Natural killer cell treated with Interleukin-12 subunit alpha and Interleukin-12 subunit beta and Interleukin-15 and Interleukin-18, amount 100 ng/mL, for 72 hours (primary cell): ENCODE measurements around the gene LIMA1. TPM values are rescaled to one million over a fixed set of nuclear protein-coding genes. Genes with fewer than 3 reads are reported as not detected.

ENCODE experiments used
- ATAC-seq, 2 donors: fragments of 150-1000 bp; cut with Tn5 transposase in 1 of 2; sonication (Bioruptor Pico), chemical (Tn5 transposase) in 1 of 2; 2 replicates each; pipeline ENCODE4 v1.10.0; 2021
- DNase-seq: peaks from one replicate; pipeline ENCODE4 v3.0.0; 2022; ENCODE audit warnings: low spot score
- H3K27ac Mint-ChIP-seq, 2 donors: 1 replicate in 1 of 2; 2 replicates in 1 of 2; pipeline ENCODE4 v1.8.0; 2022; ENCODE audit warnings: mixed read lengths in 2 of 2, mild to moderate bottlenecking in 1 of 2, moderate library complexity in 1 of 2
- H3K27me3 Mint-ChIP-seq, 2 donors: 1 replicate in 1 of 2; 2 replicates in 1 of 2; pipeline ENCODE4 v1.8.0; 2022; ENCODE audit warnings: mixed read lengths in 2 of 2
- H3K36me3 Mint-ChIP-seq: one replicate; pipeline ENCODE4 v1.8.0; 2022; ENCODE audit warnings: mixed read lengths
- H3K4me1 Mint-ChIP-seq, 2 donors: 1 replicate in 1 of 2; 2 replicates in 1 of 2; pipeline ENCODE4 v1.8.0; 2022; ENCODE audit warnings: low read depth in 2 of 2, mixed read lengths in 2 of 2, mild to moderate bottlenecking in 1 of 2
- H3K4me3 Mint-ChIP-seq: one replicate; pipeline ENCODE4 v1.8.0; 2022; ENCODE audit warnings: mixed read lengths
- H3K9me3 Mint-ChIP-seq: 2 replicates; pipeline ENCODE4 v1.8.0; 2022; ENCODE audit warnings: mixed read lengths
- total RNA-seq, 2 donors: library from RNA; stranded (reverse); gene quantifications; one replicate each; pipeline ENCODE4 v1.2.3, GENCODE V29; 2022

Gene LIMA1
- total RNA-seq, 2 donors from 2014 or later, result 15.3 to 41.3 TPM

DNA sequence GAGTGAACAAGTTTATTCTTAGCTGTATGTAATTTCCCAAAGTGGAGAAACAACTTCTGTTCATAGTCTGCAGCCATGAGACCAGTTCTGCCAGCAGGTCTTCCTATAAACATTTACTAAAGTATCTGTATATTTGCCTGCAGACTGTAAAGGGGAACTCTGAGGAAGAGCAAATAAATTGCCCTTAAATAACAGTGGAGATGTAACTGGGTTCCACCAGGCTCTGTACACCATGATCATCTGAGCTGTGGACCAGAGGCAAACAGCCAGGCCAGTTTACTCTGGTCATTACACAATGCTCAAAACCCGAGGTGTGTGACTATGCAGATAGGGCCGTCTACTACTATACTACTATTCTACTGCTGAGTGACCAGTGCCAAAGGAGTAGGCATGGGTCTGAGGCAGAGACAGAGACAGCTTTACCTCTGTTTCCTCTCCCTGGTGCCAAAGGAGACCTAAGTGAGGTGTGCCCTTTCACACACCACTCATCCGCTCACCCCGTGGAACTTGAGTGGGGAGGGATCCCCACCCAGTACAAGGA, 95.0 kb downstream of the LIMA1 start:
- ATAC-seq, result peak in 1 of 2 donors; percentile 4
- Mint-ChIP-seq H3K9me3 (no peaks in the 10 kb centered on the region), H3K27me3 (no peaks in the 10 kb centered on the region), H3K4me1 (peaks cover 3 to 23% of the 10 kb centered on the region in 2 donors), H3K4me3 (peak overlapping the region; percentile 10), H3K36me3 (peaks cover 11% of the 10 kb centered on the region), H3K27ac (peak overlapping the region; percentile 78)
- no peak for DNase-seq

- H3K4me3 Mint-ChIP-seq, result peak overlapping the region; percentile 44
- H3K9me3 Mint-ChIP-seq, result no peaks in the 10 kb centered on the region
- no peak for DNase-seq
- H3K36me3 Mint-ChIP-seq, result peaks cover 5% of the 10 kb centered on the region
- H3K4me1 Mint-ChIP-seq, result peaks cover 3 to 23% of the 10 kb centered on the region in 2 donors
- H3K27ac Mint-ChIP-seq, result peak overlapping the region; percentile 78
- H3K27me3 Mint-ChIP-seq, result no peaks in the 10 kb centered on the region
- peak in 1 of 2 donors; percentile 77 for ATAC-seq
Measured at GRCh38 chr12:50187084-50187900, 96.0 kb downstream of the LIMA1 start.

DNA sequence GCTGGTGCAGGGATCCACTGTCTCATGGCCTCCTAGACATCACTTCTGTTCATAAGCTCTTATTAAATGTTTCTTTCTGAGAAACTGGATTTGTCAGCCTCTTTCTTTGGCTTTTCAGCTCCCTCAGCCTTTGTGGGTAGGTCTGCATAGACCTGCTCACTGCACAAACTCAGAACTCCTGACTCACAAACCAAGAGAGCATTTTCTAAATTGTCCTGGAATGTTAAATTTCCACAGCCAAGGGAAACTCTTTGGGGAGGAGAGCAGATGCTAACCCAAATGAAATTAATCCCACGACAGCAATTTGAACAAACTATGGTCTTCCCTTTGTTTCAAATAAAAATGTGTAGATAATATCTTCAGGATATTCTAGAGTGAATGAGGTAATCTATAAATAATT, 96.6 kb downstream of the LIMA1 start:
- no peak for ATAC-seq
- H3K4me3 Mint-ChIP-seq, result peak overlapping the region; percentile 44

DNA sequence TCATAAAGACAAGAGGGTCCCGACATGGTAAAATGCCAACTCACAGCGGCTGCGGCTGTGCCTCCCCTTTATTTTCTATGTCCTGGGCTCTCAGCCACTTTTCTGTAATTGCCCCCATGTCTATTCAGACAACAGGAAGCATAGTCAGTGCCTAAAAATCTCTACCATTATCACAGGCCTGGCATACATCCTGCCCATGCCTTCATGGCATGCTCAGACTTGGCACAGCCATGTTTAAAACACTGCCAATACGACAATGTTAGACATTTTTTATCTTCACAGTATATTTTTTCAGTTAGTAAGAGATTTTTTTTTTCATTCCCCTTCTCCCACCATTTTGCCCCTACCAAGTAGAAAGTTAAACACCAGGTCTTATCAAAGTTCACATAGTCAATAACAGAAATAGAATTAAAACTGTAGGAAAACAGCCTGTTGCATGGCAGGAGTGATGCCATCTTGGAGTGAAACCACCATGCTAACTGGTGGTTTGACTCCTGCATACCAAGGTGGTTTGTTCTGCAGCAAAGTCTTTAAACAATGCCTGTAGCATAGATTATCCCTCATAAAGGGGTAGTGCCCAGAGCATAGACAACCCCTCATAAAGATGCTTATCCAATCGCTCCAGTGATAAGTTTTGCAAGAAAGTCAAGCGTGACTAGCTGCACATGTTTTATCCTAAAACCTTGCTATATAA, 97.2 kb downstream of the LIMA1 start:
- Mint-ChIP-seq H3K36me3 (peaks cover 4% of the 10 kb centered on the region), H3K9me3 (no peaks in the 10 kb centered on the region), H3K27me3 (no peaks in the 10 kb centered on the region), H3K4me1 (peaks cover 3 to 23% of the 10 kb centered on the region in 2 donors), H3K27ac (peak overlapping the region; percentile 78), H3K4me3 (no peak overlapping the region)
- no peak for DNase-seq
- no peak for ATAC-seq

More for the DNA sequence above, 96.6 kb downstream of the LIMA1 start:
- Mint-ChIP-seq H3K27ac (peak overlapping the region; percentile 78), H3K9me3 (no peaks in the 10 kb centered on the region), H3K36me3 (peaks cover 4% of the 10 kb centered on the region), H3K4me1 (peaks cover 3 to 23% of the 10 kb centered on the region in 2 donors), H3K27me3 (no peaks in the 10 kb centered on the region)
- DNase-seq, result no peak

GRCh38 chr12:50185301-50185895, 97.9 kb downstream of the LIMA1 start:
- Mint-ChIP-seq H3K27ac (peak overlapping the region; percentile 42 to 78), H3K4me3 (no peak overlapping the region), H3K36me3 (peaks cover 4% of the 10 kb centered on the region), H3K27me3 (no peaks in the 10 kb centered on the region), H3K9me3 (no peaks in the 10 kb centered on the region), H3K4me1 (peaks cover 3 to 23% of the 10 kb centered on the region in 2 donors)
- no peak for ATAC-seq
- DNase-seq, result no peak

- ATAC-seq (no peak), DNase-seq (no peak)
- Mint-ChIP-seq H3K4me3 (no peak overlapping the region), H3K4me1 (peaks cover 3 to 22% of the 10 kb centered on the region in 2 donors), H3K27me3 (no peaks in the 10 kb centered on the region), H3K9me3 (no peaks in the 10 kb centered on the region), H3K27ac (no peak overlapping the region), H3K36me3 (peaks cover 3% of the 10 kb centered on the region)
Measured at GRCh38 chr12:50184261-50184660, 99.1 kb downstream of the LIMA1 start.

GRCh38 chr12:50182461-50182860, 100.9 kb downstream of the LIMA1 start:
- no peaks in the 10 kb centered on the region for H3K9me3 Mint-ChIP-seq
- peaks cover 0 to 9% of the 10 kb centered on the region in 2 donors for H3K4me1 Mint-ChIP-seq
- no peak overlapping the region for H3K4me3 Mint-ChIP-seq
- H3K27ac Mint-ChIP-seq, result peak overlapping the region; percentile 33 to 37
- no peaks in the 10 kb centered on the region for H3K27me3 Mint-ChIP-seq
- H3K36me3 Mint-ChIP-seq, result peaks cover 6% of the 10 kb centered on the region
- DNase-seq, result no peak
- no peak for ATAC-seq

DNA sequence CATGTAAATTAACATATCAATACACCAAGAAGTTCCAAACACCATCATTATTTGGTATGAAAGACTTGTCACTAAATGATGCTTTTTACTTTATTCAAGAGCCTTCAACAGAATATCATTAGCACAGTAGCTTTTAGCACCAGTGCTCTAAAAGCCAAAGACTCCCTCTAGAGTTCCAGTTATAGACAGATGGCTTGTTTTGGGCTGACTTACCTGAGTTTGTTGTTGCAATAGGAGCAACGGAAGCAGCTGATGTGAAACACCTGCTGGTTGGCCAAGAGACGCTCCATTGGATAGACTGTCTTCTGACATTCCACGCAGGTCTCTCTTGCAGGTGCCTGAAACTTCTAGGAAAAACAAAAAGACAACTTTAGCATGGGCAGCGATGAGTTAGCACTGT, 101.6 kb downstream of the LIMA1 start:
- no peak for ATAC-seq
- H3K27ac Mint-ChIP-seq, result no peak overlapping the region
- H3K9me3 Mint-ChIP-seq, result no peaks in the 10 kb centered on the region
- peaks cover 0 to 9% of the 10 kb centered on the region in 2 donors for H3K4me1 Mint-ChIP-seq
- H3K4me3 Mint-ChIP-seq, result no peak overlapping the region
- H3K27me3 Mint-ChIP-seq, result no peaks in the 10 kb centered on the region
- peaks cover 10% of the 10 kb centered on the region for H3K36me3 Mint-ChIP-seq
- DNase-seq, result no peak

DNA sequence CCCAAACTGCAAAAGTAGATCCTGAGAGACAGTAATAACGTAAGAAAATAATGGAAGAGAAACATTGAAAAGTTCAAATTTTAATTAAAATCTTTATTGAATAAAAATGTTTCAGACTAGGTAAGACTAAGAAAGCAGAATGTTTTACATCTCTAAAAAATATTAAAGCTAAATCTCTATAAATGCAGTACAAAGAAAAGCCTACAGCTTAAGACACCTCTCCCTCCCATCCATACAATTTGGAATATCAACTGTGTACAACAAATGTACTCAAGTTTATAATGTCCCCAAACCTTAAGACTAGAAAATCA, 107.6 kb downstream of the LIMA1 start:
- DNase-seq (no peak), ATAC-seq (no peak)
- Mint-ChIP-seq H3K4me1 (no peaks in the 10 kb centered on the region), H3K27me3 (no peaks in the 10 kb centered on the region), H3K36me3 (peaks cover 10% of the 10 kb centered on the region), H3K9me3 (no peaks in the 10 kb centered on the region), H3K4me3 (no peak overlapping the region), H3K27ac (no peak overlapping the region)

DNA sequence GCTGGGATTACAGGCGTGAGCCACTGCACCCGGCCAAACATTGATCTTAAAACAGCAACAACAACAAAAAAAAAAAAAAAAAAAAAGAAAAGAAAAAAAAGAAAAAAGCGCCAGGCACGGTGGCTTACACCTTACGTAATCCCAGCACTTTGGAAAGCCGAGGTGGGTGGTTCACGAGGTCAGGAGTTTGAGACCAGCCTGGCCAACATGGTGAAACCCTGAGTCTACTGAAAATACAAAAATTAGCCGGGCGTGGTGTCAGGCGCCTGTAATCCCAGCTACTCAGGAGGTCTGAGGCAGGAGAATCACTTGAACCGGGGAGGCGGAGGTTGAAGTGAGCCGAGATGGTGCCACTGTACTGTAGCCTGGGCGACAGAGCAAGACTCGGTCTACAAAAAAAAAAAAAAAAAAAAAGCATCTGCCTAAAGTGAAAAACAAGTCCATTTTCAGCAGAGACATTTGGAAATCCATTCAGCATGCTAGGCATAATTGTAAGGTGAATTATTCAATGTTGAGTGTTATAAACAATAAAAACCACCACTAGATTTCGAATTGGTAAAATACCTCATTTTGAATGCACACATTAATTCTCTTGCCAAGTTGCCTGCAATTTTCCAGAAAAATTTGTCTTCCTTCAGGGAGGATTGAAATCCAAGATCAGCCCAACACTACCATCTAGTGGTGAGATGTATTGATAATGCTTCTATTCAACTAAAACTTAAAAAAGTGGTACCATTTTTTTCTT, 108.2 kb downstream of the LIMA1 start:
- H3K36me3 Mint-ChIP-seq, result peaks cover 10% of the 10 kb centered on the region
- no peaks in the 10 kb centered on the region for H3K9me3 Mint-ChIP-seq
- DNase-seq, result no peak
- H3K27ac Mint-ChIP-seq, result no peak overlapping the region
- no peak for ATAC-seq
- H3K4me1 Mint-ChIP-seq, result no peaks in the 10 kb centered on the region
- no peak overlapping the region for H3K4me3 Mint-ChIP-seq
- H3K27me3 Mint-ChIP-seq, result no peaks in the 10 kb centered on the region

- ATAC-seq (peak; percentile 99), DNase-seq (peak; percentile 99)
- H3K4me1 Mint-ChIP-seq, result peaks cover 20 to 25% of the 10 kb centered on the region in 2 donors
- no peaks in the 10 kb centered on the region for H3K36me3 Mint-ChIP-seq
- no peaks in the 10 kb centered on the region for H3K9me3 Mint-ChIP-seq
- no peaks in the 10 kb centered on the region for H3K27me3 Mint-ChIP-seq
- peak within 1 kb of the TSS; percentile 86 to 92 for H3K27ac Mint-ChIP-seq
- H3K4me3 Mint-ChIP-seq, result peak within 1 kb of the TSS; percentile 96
Measured at GRCh38 chr12:50167049-50167828, 116.1 kb downstream of the LIMA1 start, which contains the start of gene CERS5. Gene CERS5 (minus strand): TSS chr12:50167369. CDS start chr12:50167297, 72 bp downstream.

DNA sequence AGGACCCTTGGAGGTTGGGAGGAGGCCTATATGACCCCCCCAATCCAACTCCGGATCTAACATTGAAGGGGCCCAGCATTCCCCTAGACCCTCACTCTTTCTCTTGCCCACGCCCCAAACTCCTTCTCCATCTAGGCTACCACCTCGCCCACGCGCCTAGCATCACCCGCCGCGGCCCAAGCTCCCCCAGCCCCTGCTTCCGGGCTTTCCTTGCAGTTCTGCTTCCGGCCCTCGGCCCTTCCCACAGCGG, 116.6 kb downstream of the LIMA1 start:
- H3K9me3 Mint-ChIP-seq, result no peaks in the 10 kb centered on the region
- peaks cover 20 to 25% of the 10 kb centered on the region in 2 donors for H3K4me1 Mint-ChIP-seq
- ATAC-seq (peak; percentile 59), DNase-seq (peak; percentile 84)
- H3K4me3 Mint-ChIP-seq, result peak overlapping the region; percentile 96
- H3K27ac Mint-ChIP-seq, result peak overlapping the region; percentile 86 to 92
- H3K36me3 Mint-ChIP-seq, result no peaks in the 10 kb centered on the region
- no peaks in the 10 kb centered on the region for H3K27me3 Mint-ChIP-seq

DNA sequence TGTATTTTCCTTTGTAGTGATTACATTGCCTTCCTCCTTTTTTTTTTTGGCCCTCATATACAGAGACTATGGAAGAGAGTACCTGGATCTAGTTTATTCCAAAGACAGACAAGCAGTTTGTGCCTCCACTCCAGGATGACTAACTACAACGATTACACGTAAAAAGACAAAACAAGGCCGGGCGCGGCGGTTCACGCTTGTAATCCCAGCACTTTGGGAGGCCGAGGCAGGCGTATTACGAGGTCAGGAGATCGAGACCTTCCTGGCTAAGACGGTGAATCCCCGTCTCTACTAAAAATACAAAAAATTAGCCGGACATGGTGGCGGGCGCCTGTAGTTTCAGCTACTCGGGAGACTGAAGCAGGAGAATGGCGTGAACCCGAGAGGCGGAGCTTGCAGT, 118.4 kb downstream of the LIMA1 start:
- H3K36me3 Mint-ChIP-seq, result no peaks in the 10 kb centered on the region
- H3K9me3 Mint-ChIP-seq, result no peaks in the 10 kb centered on the region
- no peak for ATAC-seq
- peaks cover 20 to 28% of the 10 kb centered on the region in 2 donors for H3K4me1 Mint-ChIP-seq
- peak overlapping the region; percentile 9 to 26 for H3K27ac Mint-ChIP-seq
- no peaks in the 10 kb centered on the region for H3K27me3 Mint-ChIP-seq
- peak overlapping the region; percentile 96 for H3K4me3 Mint-ChIP-seq
- no peak for DNase-seq
